T follicular helper cell (primary cell): ENCODE data around the gene LRRC39.

Experiments
- DNase-seq: peaks from one replicate; pipeline ENCODE4 v3.0.0-alpha.2; 2020; ENCODE audit warnings: low read depth

LRRC39 gene

DNA sequence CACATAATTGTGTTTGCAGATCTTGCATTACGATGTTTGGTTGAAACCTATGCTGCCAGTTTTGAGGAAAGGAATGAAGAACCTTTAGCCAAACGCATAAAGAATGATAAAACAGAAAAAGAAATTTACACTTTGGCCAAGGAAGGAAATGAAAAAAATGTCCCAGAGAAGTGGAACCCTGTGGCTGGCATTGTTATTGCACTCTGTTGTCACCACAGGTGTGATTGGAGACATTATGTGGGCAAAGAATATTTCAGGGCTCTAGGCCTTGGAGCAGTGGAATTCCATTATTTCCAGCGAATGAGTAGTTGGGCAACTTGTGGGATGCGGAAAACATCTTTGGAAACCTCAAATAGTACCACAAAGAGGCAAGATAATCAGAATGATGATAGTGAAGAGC, 30.2 kb downstream of the LRRC39 start:
- DNase-seq: no peak

DNA sequence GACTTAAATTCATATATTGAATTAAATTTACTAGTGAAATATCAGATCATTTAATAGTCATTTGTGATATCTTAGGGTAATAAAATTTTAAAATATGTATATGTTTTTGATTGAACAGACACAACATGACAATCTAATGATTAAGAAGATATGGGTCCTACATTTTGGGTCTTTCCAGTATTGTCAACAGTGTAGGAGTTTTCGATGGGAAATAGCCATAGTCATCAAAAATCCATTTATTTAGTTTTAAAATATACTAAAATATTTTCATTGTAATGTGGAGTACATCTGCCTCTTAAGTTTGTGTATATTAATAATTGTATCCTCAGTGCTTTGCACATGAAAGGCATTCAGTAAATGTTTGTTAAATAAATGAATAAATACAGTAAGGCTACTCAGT, 31.1 kb downstream of the LRRC39 start:
- DNase-seq: no peak

DNA sequence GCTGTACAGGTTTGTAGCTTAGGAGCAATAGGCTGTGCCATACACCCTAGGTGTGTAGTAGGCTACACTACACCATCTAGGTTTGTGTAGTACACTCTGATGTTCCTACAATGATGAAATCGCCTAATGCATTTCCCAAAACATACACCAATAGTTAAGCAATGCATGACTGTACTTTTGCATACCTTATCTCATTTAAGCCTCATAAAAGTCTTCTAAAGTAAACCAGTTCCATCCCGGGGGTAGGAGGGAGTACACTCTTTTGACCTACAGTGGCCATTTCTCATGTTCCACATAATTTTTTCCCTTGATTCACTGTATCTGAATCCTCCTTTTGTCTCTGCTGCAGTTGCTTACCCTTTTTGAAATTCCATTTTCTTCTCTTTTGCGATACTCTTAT, 32.9 kb downstream of the LRRC39 start:
- DNase-seq: no peak

DNA sequence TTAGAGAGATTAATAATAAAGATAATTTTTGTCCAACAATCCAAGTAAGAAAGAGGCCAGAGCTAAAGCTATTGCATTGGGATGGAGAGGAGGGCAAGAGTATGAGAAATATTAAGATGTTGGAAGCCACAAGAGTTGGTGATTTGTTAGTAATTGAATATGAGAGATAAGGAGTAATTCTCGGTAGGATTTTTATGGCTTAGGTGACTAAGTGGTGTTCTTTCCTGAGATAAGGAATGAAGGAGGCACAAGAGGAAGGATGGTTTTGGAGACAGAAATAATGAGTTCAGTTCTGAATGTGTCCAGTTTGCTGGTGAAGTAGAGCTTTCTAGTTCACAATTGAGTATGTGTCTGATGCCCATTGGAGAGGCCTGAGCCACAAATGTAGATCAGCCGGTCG, 35.7 kb downstream of the LRRC39 start:
- no peak for DNase-seq

DNA sequence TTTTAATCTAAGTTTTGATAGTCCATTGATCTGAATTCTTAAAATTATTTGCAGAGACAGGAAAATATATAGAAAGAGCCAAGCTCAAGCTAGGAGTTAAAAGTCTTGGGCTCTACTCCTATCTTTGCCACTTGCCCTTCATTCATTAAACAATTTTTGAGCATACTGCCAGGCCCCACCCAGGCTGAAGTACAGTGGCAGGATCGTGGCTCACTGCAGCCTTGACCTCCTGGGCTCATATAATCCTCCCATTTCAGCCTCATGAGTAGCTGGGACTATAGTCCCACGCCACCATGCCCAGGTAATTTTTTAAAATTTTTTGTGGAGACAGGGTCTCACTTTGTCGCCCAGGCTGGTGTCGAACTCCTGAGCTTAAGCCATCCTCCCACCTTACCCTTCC, 36.9 kb downstream of the LRRC39 start:
- DNase-seq: no peak

DNA sequence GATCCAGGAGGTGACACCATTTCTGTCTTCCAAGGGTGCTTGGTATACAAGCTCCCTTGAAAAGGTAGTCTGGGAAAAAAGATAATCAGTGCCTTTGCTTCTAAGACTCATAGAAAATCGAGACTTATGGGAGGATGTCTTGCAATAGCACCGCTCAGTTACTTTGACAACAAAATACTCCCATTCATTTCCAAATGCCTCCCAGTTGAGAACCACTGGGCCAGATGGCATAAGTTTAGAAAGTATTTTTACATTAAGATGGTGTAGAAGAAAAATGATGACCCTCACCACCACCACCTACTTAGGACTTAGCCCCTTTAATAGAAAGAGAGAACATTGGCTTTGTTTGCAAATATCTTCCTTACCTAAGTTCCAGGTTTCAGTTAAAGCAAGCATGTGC, 40.5 kb downstream of the LRRC39 start:
- no peak for DNase-seq

DNA sequence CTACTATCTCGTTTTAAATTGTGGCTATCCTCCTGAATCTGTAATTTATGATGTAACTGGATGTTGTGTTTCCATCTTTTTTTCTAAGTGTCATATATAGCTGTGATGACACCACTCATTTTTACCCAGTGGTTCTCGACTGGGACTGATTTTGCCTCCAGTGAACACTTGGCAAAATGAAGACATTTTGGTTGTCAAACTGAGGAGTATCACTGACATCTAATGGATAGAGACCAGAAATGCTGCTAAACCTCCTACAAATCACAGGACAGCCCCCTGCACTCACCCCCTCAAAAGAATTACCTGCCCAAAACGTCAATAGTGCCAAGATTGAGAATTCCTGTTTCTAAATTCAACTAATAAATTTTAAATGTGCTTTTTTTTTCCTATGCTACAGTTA, 43.2 kb downstream of the LRRC39 start:
- no peak for DNase-seq

DNA sequence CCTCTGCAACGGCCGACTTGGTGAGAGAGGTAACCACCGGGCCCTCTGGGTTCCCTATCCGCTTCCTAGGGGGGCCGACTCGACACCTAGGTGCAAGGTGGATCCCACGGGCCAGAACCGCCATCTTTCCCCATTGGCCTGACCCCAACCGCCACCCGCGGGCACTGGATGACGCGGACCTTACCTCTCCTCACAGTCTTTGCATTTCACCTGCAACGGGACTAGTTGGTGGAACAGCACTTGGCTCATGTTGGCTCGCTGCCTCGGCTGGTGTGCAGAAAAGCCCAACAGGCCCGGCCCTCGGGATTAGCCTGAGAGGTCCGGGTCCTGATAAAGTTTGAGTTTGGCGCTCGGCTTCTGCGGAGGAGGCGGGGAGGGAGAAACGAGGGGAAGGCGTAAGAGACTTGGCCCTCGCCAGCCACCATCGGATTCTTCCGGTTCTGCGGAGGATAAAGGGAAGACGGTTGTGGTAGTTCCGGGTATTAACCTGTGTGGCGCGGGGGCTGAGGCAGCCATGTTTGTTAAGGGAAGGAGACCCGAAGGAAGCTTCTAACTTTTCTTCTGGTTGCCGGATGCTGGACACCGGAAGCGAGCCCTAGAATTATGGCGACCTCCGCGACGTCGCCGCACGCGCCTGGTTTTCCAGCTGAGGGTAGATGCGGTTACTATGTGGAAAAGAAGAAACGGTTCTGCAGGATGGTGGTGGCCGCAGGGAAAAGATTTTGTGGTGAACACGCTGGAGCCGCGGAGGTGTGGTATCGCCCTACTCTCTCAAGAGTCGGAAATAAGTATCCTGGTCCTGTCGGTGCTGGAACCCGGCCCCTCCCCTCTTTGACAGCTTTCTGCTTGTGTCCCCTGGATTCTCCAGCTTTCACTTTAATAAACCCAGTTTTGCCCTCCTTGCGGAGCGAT, 45.2 kb downstream of the LRRC39 start, which contains the start of the genes SASS6 and TRMT13:
Gene SASS6, minus strand, starts transcription at position 365 of the 912 bp plus-strand sequence. Its CDS starts 116 bp downstream, at position 249.
Gene TRMT13, plus strand, starts transcription at position 598 of the 912 bp plus-strand sequence. Its CDS starts 6 bp downstream, at position 604.
- DNase-seq: peak; percentile 93

DNA sequence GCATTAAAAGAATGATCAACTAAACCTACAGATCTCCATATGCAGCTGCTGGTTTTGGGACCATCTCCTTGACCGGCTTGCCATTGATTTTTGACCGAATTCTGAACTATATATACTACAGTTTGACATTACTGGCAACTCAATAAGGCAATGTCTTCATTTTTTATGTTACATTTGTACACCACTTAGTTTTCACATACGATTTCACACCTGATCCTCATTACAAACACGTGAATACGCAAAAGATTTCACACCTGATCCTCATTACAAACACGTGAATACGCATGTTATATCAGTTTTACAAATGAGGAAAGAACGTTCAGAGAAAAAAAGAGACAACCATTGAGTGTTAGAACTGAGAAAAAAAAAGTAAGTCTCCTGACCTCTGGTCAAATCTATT, 46.4 kb downstream of the LRRC39 start:
- no peak for DNase-seq

DNA sequence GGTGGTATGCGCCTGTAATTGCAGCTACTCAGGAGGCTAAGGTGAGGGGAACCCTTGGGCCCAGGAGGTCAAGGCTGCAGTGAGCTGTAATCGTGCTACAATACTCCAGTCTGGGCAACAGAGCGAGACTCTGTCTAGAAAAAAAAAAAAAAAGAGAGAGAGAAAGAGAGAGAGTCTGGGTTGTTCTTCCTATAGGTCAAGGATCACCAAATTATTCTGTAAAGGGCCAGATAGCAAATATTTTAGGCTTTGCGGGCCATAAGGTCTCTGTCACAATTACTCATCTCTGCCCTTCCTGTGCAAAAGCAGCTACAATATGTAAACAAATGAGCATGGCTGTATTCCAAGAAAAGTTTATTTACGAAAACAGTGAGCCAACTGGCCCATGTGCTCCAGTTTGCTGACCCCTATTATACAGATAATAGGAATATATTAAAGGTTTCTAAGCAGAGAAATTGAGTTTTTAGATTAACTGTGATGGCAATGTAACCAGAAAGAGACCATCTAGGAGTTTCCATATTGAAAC, 47.4 kb downstream of the LRRC39 start:
- DNase-seq: no peak

DNA sequence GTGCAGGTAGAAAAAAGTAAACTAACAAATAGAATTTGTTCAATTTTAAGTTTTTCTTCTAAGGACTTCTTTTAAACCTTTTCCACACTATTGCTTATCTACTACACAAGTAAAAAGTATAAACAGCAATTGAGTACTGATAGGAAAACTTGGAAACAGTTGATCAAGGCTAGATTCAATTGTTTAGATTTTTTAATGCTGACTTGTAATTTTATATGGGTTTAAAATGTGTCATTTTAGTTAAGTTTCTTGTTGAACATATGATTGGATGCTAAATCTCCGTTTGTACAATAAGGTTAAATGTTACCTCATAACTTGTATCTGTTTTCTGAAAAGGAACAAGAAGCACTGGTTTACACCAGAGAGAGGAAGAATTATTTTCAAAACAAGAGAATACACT, 50.8 kb downstream of the LRRC39 start:
- no peak for DNase-seq

DNA sequence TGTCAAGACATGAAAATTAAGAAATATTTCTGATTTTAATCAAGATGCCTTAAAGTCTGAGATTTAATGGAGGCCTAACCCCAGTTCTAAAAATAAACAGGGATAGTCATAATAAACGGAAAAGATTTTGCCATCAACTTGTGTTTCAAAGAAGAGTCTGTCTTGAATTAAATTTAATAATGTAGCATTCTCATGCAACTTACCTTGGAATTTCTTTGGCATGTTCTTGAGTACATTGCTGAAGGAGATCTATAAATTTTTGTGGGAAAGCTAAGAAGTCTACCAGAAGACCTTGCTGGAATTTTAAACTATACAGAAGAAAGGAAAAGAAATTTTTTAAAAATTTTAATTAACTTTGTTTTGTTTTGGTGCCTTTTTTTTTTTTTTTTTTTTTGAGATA, 55.9 kb downstream of the LRRC39 start:
- no peak for DNase-seq

DNA sequence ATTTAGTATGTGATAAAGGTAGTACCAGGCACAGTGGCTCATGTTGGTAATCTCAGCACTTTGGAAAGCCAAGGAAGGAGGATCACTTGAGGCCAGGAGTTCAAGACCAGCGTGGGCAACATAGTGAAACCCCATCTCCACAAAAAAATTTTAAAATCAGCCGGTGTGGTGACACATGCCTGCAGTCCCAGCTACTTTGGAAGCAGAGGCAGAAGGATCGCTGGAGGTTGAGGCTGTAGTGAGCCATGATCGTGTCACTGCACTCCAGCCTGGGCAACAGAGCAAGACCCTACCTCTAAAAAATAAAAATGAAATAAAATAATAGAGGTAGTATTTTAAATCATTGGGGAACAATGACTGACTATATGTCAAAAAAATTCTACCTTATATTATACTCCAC, 62.5 kb downstream of the LRRC39 start:
- DNase-seq: no peak

DNA sequence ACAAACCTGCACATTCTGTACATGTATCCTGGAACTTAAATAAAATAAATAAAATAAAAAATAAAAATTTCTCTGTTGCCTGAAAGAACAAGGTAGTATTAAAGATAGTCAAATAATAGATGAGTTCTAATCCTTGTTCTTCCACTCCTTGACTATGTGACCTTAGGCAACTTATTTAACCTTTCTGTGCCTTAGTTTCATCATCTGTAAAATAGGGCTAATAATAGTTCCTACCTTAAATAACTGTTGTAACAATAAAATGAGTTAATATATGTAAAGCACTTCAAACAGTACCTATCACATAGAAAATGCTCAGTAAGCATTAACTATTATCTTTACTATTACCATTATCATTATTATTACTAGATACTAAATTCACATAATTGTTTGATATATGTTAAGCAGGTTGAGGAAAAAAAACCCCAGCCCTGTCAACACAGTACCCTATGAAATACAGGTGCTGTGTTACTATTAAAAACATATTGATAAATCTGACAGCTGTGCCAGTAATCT, 68.4 kb downstream of the LRRC39 start:
- DNase-seq: no peak

DNA sequence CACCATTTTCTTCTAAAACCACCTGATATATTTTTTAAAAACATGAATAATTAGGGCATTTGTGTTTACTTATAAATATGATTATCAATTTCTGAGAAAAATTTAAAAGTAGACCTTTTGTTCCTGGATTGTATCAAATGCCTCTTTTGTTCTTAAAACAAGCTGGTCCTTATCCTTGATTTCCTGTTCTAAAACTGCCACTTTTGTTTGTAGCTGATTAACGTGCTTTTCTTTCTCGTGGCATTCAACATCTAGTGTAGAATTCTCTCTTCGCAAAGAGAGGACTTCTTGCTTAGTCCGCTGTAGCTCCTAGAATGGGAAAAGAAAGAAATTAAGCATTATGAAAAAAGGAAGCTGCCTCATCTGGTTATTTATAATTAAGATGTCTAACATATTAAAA, 70.4 kb downstream of the LRRC39 start:
- DNase-seq: no peak

DNA sequence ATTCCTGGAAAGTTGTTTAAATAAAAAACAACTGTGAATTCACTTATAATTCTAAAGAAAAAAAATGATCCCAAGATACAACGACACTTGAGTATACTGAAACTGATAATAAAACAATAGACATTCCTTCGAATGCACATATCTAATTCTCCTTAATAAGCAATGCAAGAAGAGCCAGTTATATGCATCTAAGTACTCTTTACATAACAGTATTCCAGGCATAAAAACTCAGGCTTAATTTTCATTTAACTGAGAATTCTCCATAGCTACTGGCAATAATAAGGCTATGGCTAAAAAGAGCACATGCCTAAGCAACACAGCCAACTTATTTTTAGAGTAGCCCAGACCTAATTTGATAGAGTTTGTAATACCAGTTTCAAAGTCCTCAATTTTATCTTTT, 76.5 kb downstream of the LRRC39 start:
- DNase-seq: no peak

DNA sequence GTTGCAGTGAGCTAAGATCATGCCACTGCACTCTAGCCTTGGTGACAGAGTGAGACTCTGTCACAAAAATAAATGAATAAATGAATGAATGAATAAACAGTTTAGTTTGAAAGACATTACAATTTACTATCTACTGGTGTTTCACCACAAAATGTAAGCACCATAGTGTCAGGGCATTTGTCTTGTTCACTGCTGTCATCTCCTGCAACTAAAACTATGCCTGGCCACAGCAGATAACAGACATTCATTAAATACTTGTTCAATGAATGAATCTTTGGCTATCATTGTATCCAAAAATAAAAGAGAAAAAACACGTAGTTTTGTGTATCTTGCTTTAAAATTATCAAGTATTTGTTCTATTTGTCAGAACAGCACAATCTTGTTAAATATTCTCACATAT, 77.9 kb downstream of the LRRC39 start:
- no peak for DNase-seq
